H7 (cell line): ENCODE measurements around the gene NUAK1. TPM values are rescaled to one million over a fixed set of nuclear protein-coding genes. Genes with fewer than 3 reads are reported as not detected.

Source experiments
- DNase-seq: peaks from one replicate; pipeline ENCODE4 v3.0.0; 2012
- H3K27me3 ChIP-seq: 2 replicates; pipeline ENCODE4 v1.6.0; 2011; ENCODE audit warnings: mild to moderate bottlenecking, low read length; ENCODE audit not compliant: control insufficient read depth, insufficient read depth
- H3K36me3 ChIP-seq: replicated peaks from 2 replicates; pipeline ENCODE4 v1.5.1; 2011; ENCODE audit warnings: low read length; ENCODE audit not compliant: control insufficient read depth, insufficient read depth
- H3K4me3 ChIP-seq: 2 replicates; pipeline ENCODE4 v1.5.1; 2011; ENCODE audit warnings: low read depth, mild to moderate bottlenecking, control low read depth, low read length, moderate library complexity; ENCODE audit not compliant: insufficient read depth
- total RNA-seq: library from RNA; depleted of rRNA; stranded (reverse); fragments of >200 nt; shearing (Covaris generic); gene quantifications from 2 replicates; pipeline ENCODE4 v1.2.3, GENCODE V29; 2014; rRNA removed

Gene NUAK1
- 13.6 and 23.1 TPM in 2 replicates for total RNA-seq

GRCh38 chr12:106138633-106139421 is at the start of gene NUAK1:
NUAK1 (minus strand) TSS chr12:106138954; CDS start chr12:106138653, 301 bp downstream.
- Histone ChIP-seq H3K27me3 (peaks cover 2% of the 10 kb centered on the region; the same call in 1 of the 2 replicates), H3K4me3 (peak within 1 kb of the TSS; percentile 83), H3K36me3 (no peaks in the 10 kb centered on the region; the same call in 1 of the 2 replicates)
- peak; percentile 93 for DNase-seq

GRCh38 chr12:106188256-106188655 is 49.5 kb upstream of the NUAK1 start:
- no peaks in the 10 kb centered on the region for H3K36me3 ChIP-seq
- H3K4me3 ChIP-seq, result no peak overlapping the region
- no peaks in the 10 kb centered on the region for H3K27me3 ChIP-seq
- peak; percentile 49 for DNase-seq

- Histone ChIP-seq H3K4me3 (no peak overlapping the region), H3K36me3 (no peaks in the 10 kb centered on the region), H3K27me3 (no peaks in the 10 kb centered on the region)
- no peak for DNase-seq
These were observed 49.1 kb upstream of the NUAK1 start for GRCh38 chr12:106187842-106188241.

- H3K4me3 ChIP-seq, result no peak overlapping the region
- DNase-seq, result no peak
- H3K36me3 ChIP-seq, result no peaks in the 10 kb centered on the region
- H3K27me3 ChIP-seq, result no peaks in the 10 kb centered on the region
These were observed 48.5 kb upstream of the NUAK1 start for GRCh38 chr12:106187155-106187789.

GRCh38 chr12:106183735-106184134 is 45.0 kb upstream of the NUAK1 start:
- Histone ChIP-seq H3K27me3 (no peaks in the 10 kb centered on the region), H3K4me3 (no peak overlapping the region), H3K36me3 (no peaks in the 10 kb centered on the region)
- DNase-seq, result no peak

GRCh38 chr12:106181401-106182114 is 42.8 kb upstream of the NUAK1 start:
- Histone ChIP-seq H3K36me3 (no peaks in the 10 kb centered on the region), H3K27me3 (no peaks in the 10 kb centered on the region), H3K4me3 (no peak overlapping the region)
- DNase-seq, result no peak

- Histone ChIP-seq H3K36me3 (no peaks in the 10 kb centered on the region), H3K4me3 (no peak overlapping the region), H3K27me3 (no peaks in the 10 kb centered on the region)
- DNase-seq, result no peak
These were observed 40.3 kb upstream of the NUAK1 start for GRCh38 chr12:106179086-106179485.

GRCh38 chr12:106178562-106178961 is 39.8 kb upstream of the NUAK1 start:
- Histone ChIP-seq H3K27me3 (no peaks in the 10 kb centered on the region), H3K4me3 (no peak overlapping the region), H3K36me3 (no peaks in the 10 kb centered on the region)
- DNase-seq, result no peak

- DNase-seq, result no peak
- H3K4me3 ChIP-seq, result no peak overlapping the region
- no peaks in the 10 kb centered on the region for H3K27me3 ChIP-seq
- no peaks in the 10 kb centered on the region for H3K36me3 ChIP-seq
These were observed 37.8 kb upstream of the NUAK1 start for GRCh38 chr12:106176560-106176959.

GRCh38 chr12:106174876-106175275 is 36.1 kb upstream of the NUAK1 start:
- no peak for DNase-seq
- Histone ChIP-seq H3K36me3 (no peaks in the 10 kb centered on the region), H3K4me3 (no peak overlapping the region), H3K27me3 (no peaks in the 10 kb centered on the region)

GRCh38 chr12:106173442-106173841 is 34.7 kb upstream of the NUAK1 start:
- no peak overlapping the region for H3K4me3 ChIP-seq
- H3K36me3 ChIP-seq, result no peaks in the 10 kb centered on the region
- no peaks in the 10 kb centered on the region for H3K27me3 ChIP-seq
- no peak for DNase-seq

GRCh38 chr12:106171117-106171750 is 32.5 kb upstream of the NUAK1 start:
- Histone ChIP-seq H3K36me3 (no peaks in the 10 kb centered on the region), H3K27me3 (no peaks in the 10 kb centered on the region), H3K4me3 (no peak overlapping the region)
- no peak for DNase-seq

- DNase-seq, result no peak
- Histone ChIP-seq H3K36me3 (no peaks in the 10 kb centered on the region), H3K4me3 (no peak overlapping the region), H3K27me3 (no peaks in the 10 kb centered on the region)
These were observed 31.5 kb upstream of the NUAK1 start for GRCh38 chr12:106170285-106170684.

GRCh38 chr12:106163712-106164111 is 25.0 kb upstream of the NUAK1 start:
- no peak for DNase-seq
- Histone ChIP-seq H3K27me3 (no peaks in the 10 kb centered on the region), H3K36me3 (no peaks in the 10 kb centered on the region), H3K4me3 (no peak overlapping the region)
